Measurements from ENCODE around the gene IGF1R.

DNA sequence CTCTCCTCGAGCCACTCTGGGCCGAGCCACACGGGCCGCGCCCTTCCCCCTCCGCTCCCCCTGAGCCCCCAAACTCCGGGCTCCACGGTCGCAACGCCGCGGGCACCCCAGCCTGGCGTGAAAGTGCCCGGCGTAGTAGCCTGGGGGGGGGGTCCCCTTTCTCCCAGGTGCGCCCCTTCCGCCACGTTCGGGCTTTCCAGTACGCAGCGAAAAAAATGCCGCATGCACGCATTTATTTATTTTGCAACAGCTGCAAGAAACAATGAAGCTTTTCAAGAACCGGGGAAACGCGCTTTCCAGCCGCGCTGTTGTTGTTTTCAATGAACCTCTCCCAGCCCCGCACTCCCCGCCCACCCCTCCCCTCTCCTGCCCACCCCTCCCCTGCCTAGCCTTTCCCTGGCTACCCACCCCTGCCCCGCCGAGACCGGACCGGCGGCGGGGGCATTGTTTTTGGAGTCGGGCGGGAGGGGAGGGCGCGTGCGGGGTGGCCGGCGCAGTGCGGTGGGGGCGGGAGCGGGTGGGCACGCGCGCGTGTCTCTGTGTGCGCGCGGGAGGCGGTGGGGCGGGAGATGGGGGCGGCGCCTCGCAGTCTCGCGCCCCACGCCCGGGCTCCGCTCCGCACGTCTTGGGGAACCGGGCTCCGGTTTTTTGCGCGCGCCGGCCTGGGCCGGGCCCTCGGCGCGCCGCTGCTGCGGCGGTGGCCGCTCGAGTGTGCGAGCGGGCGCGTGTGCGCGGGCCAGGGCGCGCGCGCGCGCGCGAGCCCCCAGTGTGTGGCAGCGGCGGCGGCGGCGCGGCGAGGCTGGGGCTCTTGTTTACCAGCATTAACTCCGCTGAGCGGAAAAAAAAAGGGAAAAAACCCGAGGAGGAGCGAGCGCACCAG is at the start of gene IGF1R:
- TF ChIP-seq, protein P1, sequence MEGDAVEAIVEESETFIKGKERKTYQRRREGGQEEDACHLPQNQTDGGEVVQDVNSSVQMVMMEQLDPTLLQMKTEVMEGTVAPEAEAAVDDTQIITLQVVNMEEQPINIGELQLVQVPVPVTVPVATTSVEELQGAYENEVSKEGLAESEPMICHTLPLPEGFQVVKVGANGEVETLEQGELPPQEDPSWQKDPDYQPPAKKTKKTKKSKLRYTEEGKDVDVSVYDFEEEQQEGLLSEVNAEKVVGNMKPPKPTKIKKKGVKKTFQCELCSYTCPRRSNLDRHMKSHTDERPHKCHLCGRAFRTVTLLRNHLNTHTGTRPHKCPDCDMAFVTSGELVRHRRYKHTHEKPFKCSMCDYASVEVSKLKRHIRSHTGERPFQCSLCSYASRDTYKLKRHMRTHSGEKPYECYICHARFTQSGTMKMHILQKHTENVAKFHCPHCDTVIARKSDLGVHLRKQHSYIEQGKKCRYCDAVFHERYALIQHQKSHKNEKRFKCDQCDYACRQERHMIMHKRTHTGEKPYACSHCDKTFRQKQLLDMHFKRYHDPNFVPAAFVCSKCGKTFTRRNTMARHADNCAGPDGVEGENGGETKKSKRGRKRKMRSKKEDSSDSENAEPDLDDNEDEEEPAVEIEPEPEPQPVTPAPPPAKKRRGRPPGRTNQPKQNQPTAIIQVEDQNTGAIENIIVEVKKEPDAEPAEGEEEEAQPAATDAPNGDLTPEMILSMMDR (IDR thresholded peaks at IDR 0.05; ENCODE audit: insufficient read depth, low read length, poor library complexity, severe bottlenecking) = no peak
- no peak for TF ChIP-seq EZH2phosphoT487 (conservative IDR thresholded peaks at IDR 0.05; ENCODE audit: low read length)
